ENCODE results near the gene KLRC1. TPM values are rescaled to one million over a fixed set of nuclear protein-coding genes. Genes with fewer than 3 reads are reported as not detected.

KLRC1 gene
- total RNA-seq (2011; cell fraction: chromatin; rRNA removed; ENCODE audit: low replicate concordance): not detected in 2 replicates
- not detected in 2 replicates for total RNA-seq (2011; cell fraction: nucleolus; rRNA removed)
- not detected in 2 replicates for total RNA-seq (2011; cell fraction: nucleoplasm; rRNA removed)
- total RNA-seq (2014; rRNA removed) (not detected in 2 replicates), total RNA-seq (2014; rRNA removed; fragmentation: Illumina TruSeq; extraction: Trizol) (not detected in 2 replicates), total RNA-seq (2015; rRNA removed; fragmentation: Illumina TruSeq; extraction: Trizol) (not detected in 2 replicates), total RNA-seq (2021) (not detected in 2 replicates), polyA plus RNA-seq (2011; rRNA removed) (not detected in 2 replicates), polyA plus RNA-seq (2014; fragmentation: Illumina TruSeq; extraction: Trizol) (not detected in 2 replicates), polyA plus RNA-seq (2014; fragmentation: Nextera tagmentation; extraction: Ambion mirVana) (not detected), polyA plus RNA-seq (2014; rRNA removed) (not detected in 2 replicates), polyA minus RNA-seq (2011; rRNA and poly(A)+ RNA removed) (not detected in 2 replicates), Bru-seq, nascent RNA (not detected), BruChase-seq, experiment 1, labeled RNA remaining after a 2-hour chase (percentile 7 among the genes with signal in this experiment), BruChase-seq, experiment 2, labeled RNA remaining after a 6-hour chase (percentile 8 among the genes with signal in this experiment)
- not detected in 2 replicates for polyA plus RNA-seq (2011; cell fraction: cytosol; rRNA removed)
- not detected in 2 replicates for polyA plus RNA-seq (2011; cell fraction: nucleus; rRNA removed)
- not detected in 2 replicates for polyA plus RNA-seq (2012)
- polyA minus RNA-seq (2011; cell fraction: cytosol; rRNA and poly(A)+ RNA removed): not detected in 2 replicates
- not detected in 2 replicates for polyA minus RNA-seq (2011; cell fraction: nucleus; rRNA and poly(A)+ RNA removed)
- long read RNA-seq, experiment 1: 0 reads
- long read RNA-seq, experiment 2: 0 reads
- long read RNA-seq, experiment 3: 0 reads

DNA sequence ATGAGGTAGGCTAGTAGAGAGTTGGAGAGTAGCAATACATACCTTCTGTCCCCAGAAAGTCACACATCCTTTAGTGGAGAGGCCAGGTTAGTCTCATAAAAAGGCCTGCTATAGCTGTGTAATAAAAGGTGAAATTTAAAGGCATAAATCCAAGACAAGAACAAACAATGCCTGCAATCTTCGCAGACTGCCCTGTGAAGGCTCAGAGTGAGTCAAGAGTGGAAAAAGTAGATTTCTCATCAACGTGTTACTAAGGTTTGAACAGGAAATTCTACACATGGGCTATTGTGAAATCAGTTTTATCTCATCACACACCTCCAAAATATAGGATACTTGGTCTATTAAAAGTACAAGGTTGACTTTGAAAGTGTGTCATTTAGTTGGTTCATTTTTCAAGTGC is at the start of gene KLRC1:
Gene KLRC1, minus strand, starts transcription at position 222 of the 400 bp plus-strand sequence. CDS start 2,221 bp downstream, outside the sequence.
- intact Hi-C loops (cut with micrococcal nuclease): no loop called here
- POLR2A ChIA-PET: no interaction called here
- Histone ChIP-seq H3K4me1 (replicated peaks in 1 of 2; ENCODE audit: control insufficient read depth in 2 of 2, insufficient read depth in 2 of 2, low read length in 2 of 2) (no peaks in the 10 kb centered on the region), H3K4me3 (no peak within 1 kb of the TSS), H3K27me3 (ENCODE audit: control insufficient read depth in 2 of 2, insufficient read depth in 2 of 2, low read length in 2 of 2) (no peaks in the 10 kb centered on the region), H3K9me3 (replicated peaks; ENCODE audit: control insufficient read depth, insufficient read depth, low read depth, low read length) (no peaks in the 10 kb centered on the region; the same call in 1 of the 2 replicates), H2AFZ (ENCODE audit: low read depth, low read length) (no peak within 1 kb of the TSS), H4K20me1 (replicated peaks; ENCODE audit: control insufficient read depth, insufficient read depth, low read length) (no peaks in the 10 kb centered on the region), H3K79me2 (ENCODE audit: control insufficient read depth, insufficient read depth, low read length) (no peaks in the 10 kb centered on the region), H3K27ac (ENCODE audit: extremely low read depth, low read depth, low read length) (no peak within 1 kb of the TSS), H3K9ac (ENCODE audit: insufficient read depth in 1 of 2, low read depth in 2 of 2, low read length in 2 of 2) (no peak within 1 kb of the TSS), H3K36me3 (ENCODE audit: control insufficient read depth, insufficient read depth, low read length) (no peaks in the 10 kb centered on the region), H3K4me2 (ENCODE audit: insufficient read depth, low read length) (no peak within 1 kb of the TSS), H3K9me1 (ENCODE audit: control insufficient read depth, insufficient read depth, low read length) (no peaks in the 10 kb centered on the region)
- CTCF ChIA-PET (ENCODE audit: low intra/inter-chr PET ratio): no interaction called here
- in situ Hi-C loops (cut with MboI): no loop called here
- ATAC-seq: no peak
- BruUV-seq (replicated peaks): no TSS peak
- no peak for FAIRE-seq
- no peak for DNase-seq (ENCODE audit: extremely low read depth in 1 of 4, low spot score in 3 of 4)
- WGBS (ENCODE audit: insufficient coverage, low coverage, missing lambda C conversion rate): 6% methylated on average over 2 of the region's 2 CpGs
- TF ChIP-seq KDM5B (IDR thresholded peaks at IDR 0.05; ENCODE audit: insufficient replicate concordance, low read depth, low read length): no peak
- TF ChIP-seq TCFL5 (CRISPR knock-in tag; conservative IDR thresholded peaks at IDR 0.05): no peak
- TF ChIP-seq, protein P1, sequence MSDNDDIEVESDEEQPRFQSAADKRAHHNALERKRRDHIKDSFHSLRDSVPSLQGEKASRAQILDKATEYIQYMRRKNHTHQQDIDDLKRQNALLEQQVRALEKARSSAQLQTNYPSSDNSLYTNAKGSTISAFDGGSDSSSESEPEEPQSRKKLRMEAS (CRISPR knock-in tag; IDR thresholded peaks at IDR 0.05): no peak
- no peak for TF ChIP-seq ZNF347 (CRISPR knock-in tag; IDR thresholded peaks at IDR 0.05; ENCODE audit: low read depth)
- TF ChIP-seq, protein P2, sequence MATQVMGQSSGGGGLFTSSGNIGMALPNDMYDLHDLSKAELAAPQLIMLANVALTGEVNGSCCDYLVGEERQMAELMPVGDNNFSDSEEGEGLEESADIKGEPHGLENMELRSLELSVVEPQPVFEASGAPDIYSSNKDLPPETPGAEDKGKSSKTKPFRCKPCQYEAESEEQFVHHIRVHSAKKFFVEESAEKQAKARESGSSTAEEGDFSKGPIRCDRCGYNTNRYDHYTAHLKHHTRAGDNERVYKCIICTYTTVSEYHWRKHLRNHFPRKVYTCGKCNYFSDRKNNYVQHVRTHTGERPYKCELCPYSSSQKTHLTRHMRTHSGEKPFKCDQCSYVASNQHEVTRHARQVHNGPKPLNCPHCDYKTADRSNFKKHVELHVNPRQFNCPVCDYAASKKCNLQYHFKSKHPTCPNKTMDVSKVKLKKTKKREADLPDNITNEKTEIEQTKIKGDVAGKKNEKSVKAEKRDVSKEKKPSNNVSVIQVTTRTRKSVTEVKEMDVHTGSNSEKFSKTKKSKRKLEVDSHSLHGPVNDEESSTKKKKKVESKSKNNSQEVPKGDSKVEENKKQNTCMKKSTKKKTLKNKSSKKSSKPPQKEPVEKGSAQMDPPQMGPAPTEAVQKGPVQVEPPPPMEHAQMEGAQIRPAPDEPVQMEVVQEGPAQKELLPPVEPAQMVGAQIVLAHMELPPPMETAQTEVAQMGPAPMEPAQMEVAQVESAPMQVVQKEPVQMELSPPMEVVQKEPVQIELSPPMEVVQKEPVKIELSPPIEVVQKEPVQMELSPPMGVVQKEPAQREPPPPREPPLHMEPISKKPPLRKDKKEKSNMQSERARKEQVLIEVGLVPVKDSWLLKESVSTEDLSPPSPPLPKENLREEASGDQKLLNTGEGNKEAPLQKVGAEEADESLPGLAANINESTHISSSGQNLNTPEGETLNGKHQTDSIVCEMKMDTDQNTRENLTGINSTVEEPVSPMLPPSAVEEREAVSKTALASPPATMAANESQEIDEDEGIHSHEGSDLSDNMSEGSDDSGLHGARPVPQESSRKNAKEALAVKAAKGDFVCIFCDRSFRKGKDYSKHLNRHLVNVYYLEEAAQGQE (IDR thresholded peaks at IDR 0.05; ENCODE audit: borderline replicate concordance): no peak
- TF ChIP-seq, protein P2 (CRISPR knock-in tag; IDR thresholded peaks at IDR 0.05; ENCODE audit: low read depth): no peak
- no peak for TF ChIP-seq ZNF121 (CRISPR knock-in tag; conservative IDR thresholded peaks at IDR 0.05)
- TF ChIP-seq, protein P3, sequence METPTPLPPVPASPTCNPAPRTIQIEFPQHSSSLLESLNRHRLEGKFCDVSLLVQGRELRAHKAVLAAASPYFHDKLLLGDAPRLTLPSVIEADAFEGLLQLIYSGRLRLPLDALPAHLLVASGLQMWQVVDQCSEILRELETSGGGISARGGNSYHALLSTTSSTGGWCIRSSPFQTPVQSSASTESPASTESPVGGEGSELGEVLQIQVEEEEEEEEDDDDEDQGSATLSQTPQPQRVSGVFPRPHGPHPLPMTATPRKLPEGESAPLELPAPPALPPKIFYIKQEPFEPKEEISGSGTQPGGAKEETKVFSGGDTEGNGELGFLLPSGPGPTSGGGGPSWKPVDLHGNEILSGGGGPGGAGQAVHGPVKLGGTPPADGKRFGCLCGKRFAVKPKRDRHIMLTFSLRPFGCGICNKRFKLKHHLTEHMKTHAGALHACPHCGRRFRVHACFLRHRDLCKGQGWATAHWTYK (CRISPR knock-in tag; IDR thresholded peaks at IDR 0.05): no peak
- TF ChIP-seq ZBTB17 (CRISPR knock-in tag; IDR thresholded peaks at IDR 0.05): no peak
- no peak for TF ChIP-seq TSC22D4 (tag; IDR thresholded peaks at IDR 0.05)
- no peak for TF ChIP-seq YBX1 (IDR thresholded peaks at IDR 0.05)
